ENCODE results near the gene SP3. TPM values are rescaled to one million over a fixed set of nuclear protein-coding genes. Genes with fewer than 3 reads are reported as not detected.
A peak's percentile ranks its signal among the peaks of the same experiment; 100 is the strongest.

SP3 gene
- total and polyA plus RNA-seq, 2 experiments from 2014 or later: 24.1 to 110 TPM

DNA sequence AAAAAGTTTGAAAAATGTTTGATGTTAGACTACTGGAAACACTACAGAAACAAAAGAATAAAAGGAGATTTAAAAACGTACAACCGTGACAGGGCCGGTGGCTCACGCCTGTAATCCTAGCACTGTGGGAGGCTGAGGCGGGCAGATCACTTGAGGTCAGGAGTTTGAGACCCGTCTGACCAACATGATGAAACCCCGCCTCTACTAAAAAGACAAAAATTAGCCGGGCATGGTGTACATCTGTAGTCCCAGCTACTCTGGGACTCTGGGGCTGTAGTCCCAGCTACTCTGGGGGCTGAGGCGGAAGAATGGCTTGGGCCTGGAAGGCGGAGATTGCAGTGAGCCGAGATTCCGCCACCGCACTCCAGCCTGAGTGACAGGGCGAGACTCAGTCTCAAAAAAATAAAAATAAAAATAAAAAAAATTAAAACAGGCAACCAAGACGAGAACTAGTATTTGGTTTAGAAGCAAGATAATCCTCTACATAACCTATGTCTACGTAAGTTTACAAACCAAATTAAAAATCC, 5.8 kb downstream of the SP3 start:
- H3F3A ChIP-seq (replicated peaks; ENCODE audit: low read depth): no peaks in the 10 kb centered on the region
- Mint-ChIP-seq H3K9me3 (peaks cover 4% of the 10 kb centered on the region; the same call in 2 of the 3 replicates), H3K36me3 (ENCODE audit: low read depth) (peaks cover 49% of the 10 kb centered on the region), H3K4me3 (peak overlapping the region; percentile 33; the same call in 1 of the 3 replicates), H3K4me1 (peaks cover 26% of the 10 kb centered on the region), H3K27ac (peak overlapping the region; percentile 47), H3K27me3 (ENCODE audit: insufficient read depth, low read depth, poor library complexity) (peaks cover 1% of the 10 kb centered on the region)
- H3K36me3 ChIP-seq (ENCODE audit: insufficient read depth): peaks cover 19% of the 10 kb centered on the region
- TF ChIP-seq, protein P1, sequence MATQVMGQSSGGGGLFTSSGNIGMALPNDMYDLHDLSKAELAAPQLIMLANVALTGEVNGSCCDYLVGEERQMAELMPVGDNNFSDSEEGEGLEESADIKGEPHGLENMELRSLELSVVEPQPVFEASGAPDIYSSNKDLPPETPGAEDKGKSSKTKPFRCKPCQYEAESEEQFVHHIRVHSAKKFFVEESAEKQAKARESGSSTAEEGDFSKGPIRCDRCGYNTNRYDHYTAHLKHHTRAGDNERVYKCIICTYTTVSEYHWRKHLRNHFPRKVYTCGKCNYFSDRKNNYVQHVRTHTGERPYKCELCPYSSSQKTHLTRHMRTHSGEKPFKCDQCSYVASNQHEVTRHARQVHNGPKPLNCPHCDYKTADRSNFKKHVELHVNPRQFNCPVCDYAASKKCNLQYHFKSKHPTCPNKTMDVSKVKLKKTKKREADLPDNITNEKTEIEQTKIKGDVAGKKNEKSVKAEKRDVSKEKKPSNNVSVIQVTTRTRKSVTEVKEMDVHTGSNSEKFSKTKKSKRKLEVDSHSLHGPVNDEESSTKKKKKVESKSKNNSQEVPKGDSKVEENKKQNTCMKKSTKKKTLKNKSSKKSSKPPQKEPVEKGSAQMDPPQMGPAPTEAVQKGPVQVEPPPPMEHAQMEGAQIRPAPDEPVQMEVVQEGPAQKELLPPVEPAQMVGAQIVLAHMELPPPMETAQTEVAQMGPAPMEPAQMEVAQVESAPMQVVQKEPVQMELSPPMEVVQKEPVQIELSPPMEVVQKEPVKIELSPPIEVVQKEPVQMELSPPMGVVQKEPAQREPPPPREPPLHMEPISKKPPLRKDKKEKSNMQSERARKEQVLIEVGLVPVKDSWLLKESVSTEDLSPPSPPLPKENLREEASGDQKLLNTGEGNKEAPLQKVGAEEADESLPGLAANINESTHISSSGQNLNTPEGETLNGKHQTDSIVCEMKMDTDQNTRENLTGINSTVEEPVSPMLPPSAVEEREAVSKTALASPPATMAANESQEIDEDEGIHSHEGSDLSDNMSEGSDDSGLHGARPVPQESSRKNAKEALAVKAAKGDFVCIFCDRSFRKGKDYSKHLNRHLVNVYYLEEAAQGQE (IDR thresholded peaks at IDR 0.05; ENCODE audit: unreplicated experiment): no peak
- no peak for TF ChIP-seq ZNF114 (CRISPR knock-in tag; IDR thresholded peaks at IDR 0.05)
- TF ChIP-seq NANOG (IDR thresholded peaks at IDR 0.05; ENCODE audit: borderline replicate concordance): no peak
- TF ChIP-seq JUNB (IDR thresholded peaks at IDR 0.05; ENCODE audit: unreplicated experiment): no peak
- no peak for TF ChIP-seq ZNF462 (CRISPR knock-in tag; IDR thresholded peaks at IDR 0.05)
- TF ChIP-seq, protein P2, sequence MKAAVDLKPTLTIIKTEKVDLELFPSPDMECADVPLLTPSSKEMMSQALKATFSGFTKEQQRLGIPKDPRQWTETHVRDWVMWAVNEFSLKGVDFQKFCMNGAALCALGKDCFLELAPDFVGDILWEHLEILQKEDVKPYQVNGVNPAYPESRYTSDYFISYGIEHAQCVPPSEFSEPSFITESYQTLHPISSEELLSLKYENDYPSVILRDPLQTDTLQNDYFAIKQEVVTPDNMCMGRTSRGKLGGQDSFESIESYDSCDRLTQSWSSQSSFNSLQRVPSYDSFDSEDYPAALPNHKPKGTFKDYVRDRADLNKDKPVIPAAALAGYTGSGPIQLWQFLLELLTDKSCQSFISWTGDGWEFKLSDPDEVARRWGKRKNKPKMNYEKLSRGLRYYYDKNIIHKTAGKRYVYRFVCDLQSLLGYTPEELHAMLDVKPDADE (IDR thresholded peaks at IDR 0.05): no peak
- no peak for TF ChIP-seq POLR2AphosphoS5 (IDR thresholded peaks at IDR 0.05; ENCODE audit: low read depth)
- no peak for TF ChIP-seq CTCF (conservative IDR thresholded peaks at IDR 0.05; ENCODE audit: low read depth in 2 of 2)
- TF ChIP-seq ZNF331 (CRISPR knock-in tag; IDR thresholded peaks at IDR 0.05; ENCODE audit: low read depth): no peak
- ATAC-seq (no peak), DNase-seq (ENCODE audit: low spot score) (no peak)
- no peaks in the 10 kb centered on the region for H3K27me3 ChIP-seq (ENCODE audit: insufficient read depth)
- no peak overlapping the region for H3K27ac ChIP-seq (ENCODE audit: low read depth)
- H2AFZ ChIP-seq: no peak overlapping the region
- peaks cover 52% of the 10 kb centered on the region for H4K20me1 ChIP-seq (replicated peaks; ENCODE audit: insufficient read depth)
- H3K9me2 ChIP-seq (ENCODE audit: insufficient read depth): no peaks in the 10 kb centered on the region
- H3K79me2 ChIP-seq (replicated peaks; ENCODE audit: insufficient read depth): peaks cover 90% of the 10 kb centered on the region
- H3K4me1 ChIP-seq (ENCODE audit: insufficient read depth): peaks cover 11% of the 10 kb centered on the region; the same call in 1 of the 2 replicates
- H3K4me2 ChIP-seq: no peak overlapping the region
- no peak overlapping the region for H3K4me3 ChIP-seq

All from GM23338 (cell line).